ENCODE results near the gene AP1G2.
"Not testable (repeated sequence)": the region's sequence is repeated elsewhere in the genome, so short reads cannot be mapped to it uniquely, and the experiment has no call there.

Gene AP1G2

GRCh38 chr14:23600806-23601205, 33.2 kb upstream of the AP1G2 start:
- no peak for FAIRE-seq
- no peak for DNase-seq (ENCODE audit: low spot score)

GRCh38 chr14:23600322-23600707, 32.7 kb upstream of the AP1G2 start:
- DNase-seq (ENCODE audit: low spot score) (no peak), FAIRE-seq (no peak)

GRCh38 chr14:23594191-23594590, 26.6 kb upstream of the AP1G2 start:
- FAIRE-seq; DNase-seq (ENCODE audit: low spot score): not testable (repeated sequence)

GRCh38 chr14:23590198-23590597, 22.6 kb upstream of the AP1G2 start:
- FAIRE-seq = no peak

GRCh38 chr14:23589606-23590005, 22.0 kb upstream of the AP1G2 start:
- DNase-seq (ENCODE audit: low spot score) (no peak), FAIRE-seq (no peak)

More at GRCh38 chr14:23590198-23590597, 22.6 kb upstream of the AP1G2 start:
- no peak for DNase-seq (ENCODE audit: low spot score)

- DNase-seq (ENCODE audit: low spot score) (peak; percentile 92), FAIRE-seq (peak; percentile 92)
These were observed 21.4 kb upstream of the AP1G2 start for GRCh38 chr14:23588884-23589598.

- FAIRE-seq; DNase-seq (ENCODE audit: low spot score): not testable (repeated sequence)
These were observed 17.1 kb upstream of the AP1G2 start for GRCh38 chr14:23584527-23585203.

GRCh38 chr14:23583761-23584526, 16.4 kb upstream of the AP1G2 start:
- FAIRE-seq; DNase-seq (ENCODE audit: low spot score): not testable (repeated sequence)

GRCh38 chr14:23582906-23583760, 15.5 kb upstream of the AP1G2 start:
- FAIRE-seq (no peak), DNase-seq (ENCODE audit: low spot score) (no peak)

GRCh38 chr14:23580948-23581281, 13.3 kb upstream of the AP1G2 start:
- DNase-seq (ENCODE audit: low spot score) (no peak), FAIRE-seq (no peak)

- DNase-seq (ENCODE audit: low spot score) = no peak
- no peak for FAIRE-seq
These were observed 12.7 kb upstream of the AP1G2 start for GRCh38 chr14:23580152-23580926.

- DNase-seq (ENCODE audit: low spot score) = no peak
- no peak for FAIRE-seq
These were observed 12.1 kb upstream of the AP1G2 start for GRCh38 chr14:23579739-23580138.

- DNase-seq (ENCODE audit: low spot score) (no peak), FAIRE-seq (no peak)
These were observed 11.7 kb upstream of the AP1G2 start for GRCh38 chr14:23579311-23579630.

GRCh38 chr14:23578560-23579310, 11.1 kb upstream of the AP1G2 start, which contains the start of gene JPH4:
Gene JPH4 (minus strand): TSS chr14:23578790. CDS start chr14:23577453, 1,337 bp downstream.
- DNase-seq (ENCODE audit: low spot score) (peak; percentile 75), FAIRE-seq (no peak)

GRCh38 chr14:23577710-23578392, 10.3 kb upstream of the AP1G2 start:
- DNase-seq (ENCODE audit: low spot score) (no peak), FAIRE-seq (no peak)

- FAIRE-seq (no peak), DNase-seq (ENCODE audit: low spot score) (no peak)
These were observed 9.6 kb upstream of the AP1G2 start for GRCh38 chr14:23577004-23577681.

- DNase-seq (ENCODE audit: low spot score) (no peak), FAIRE-seq (no peak)
These were observed 5.9 kb upstream of the AP1G2 start for GRCh38 chr14:23573384-23574015.

GRCh38 chr14:23572836-23573235, 5.2 kb upstream of the AP1G2 start:
- FAIRE-seq (peak; percentile 9), DNase-seq (ENCODE audit: low spot score) (no peak)

Data from urothelium cell line (cell line).